B cell (primary cell): ENCODE measurements around the gene CECR2.

Experiments used
- EZH2 ChIP-seq: IDR thresholded peaks from 2 replicates; pipeline ENCODE4 v1.6.1; 2012; ENCODE audit warnings: borderline replicate concordance, low read depth, mild to moderate bottlenecking, moderate library complexity, low read length; ENCODE audit not compliant: insufficient read depth, poor library complexity, severe bottlenecking
- TF ChIP-seq, protein P1 (sequence below): fragments of 200-600 bp; IDR thresholded peaks from one replicate; pipeline ENCODE4 v1.8.0; 2022; ENCODE audit warnings: antibody characterized with exemption, mild to moderate bottlenecking

DNA sequence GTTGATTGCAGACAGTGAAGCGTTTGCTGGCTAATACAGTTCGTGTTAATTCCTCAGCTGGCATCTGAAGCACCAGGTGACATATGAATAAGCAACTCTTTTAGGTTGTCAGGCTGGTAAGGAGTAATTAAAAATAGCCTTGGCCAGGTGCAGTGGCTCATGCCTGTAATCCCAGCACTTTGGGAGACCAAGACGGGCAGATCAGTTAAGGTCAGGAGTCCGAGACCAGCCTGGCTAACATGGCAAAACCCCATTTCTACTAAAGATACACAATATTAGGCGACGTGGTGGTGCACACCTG lies 74.9 kb downstream of the CECR2 start:
- TF ChIP-seq, protein P1, sequence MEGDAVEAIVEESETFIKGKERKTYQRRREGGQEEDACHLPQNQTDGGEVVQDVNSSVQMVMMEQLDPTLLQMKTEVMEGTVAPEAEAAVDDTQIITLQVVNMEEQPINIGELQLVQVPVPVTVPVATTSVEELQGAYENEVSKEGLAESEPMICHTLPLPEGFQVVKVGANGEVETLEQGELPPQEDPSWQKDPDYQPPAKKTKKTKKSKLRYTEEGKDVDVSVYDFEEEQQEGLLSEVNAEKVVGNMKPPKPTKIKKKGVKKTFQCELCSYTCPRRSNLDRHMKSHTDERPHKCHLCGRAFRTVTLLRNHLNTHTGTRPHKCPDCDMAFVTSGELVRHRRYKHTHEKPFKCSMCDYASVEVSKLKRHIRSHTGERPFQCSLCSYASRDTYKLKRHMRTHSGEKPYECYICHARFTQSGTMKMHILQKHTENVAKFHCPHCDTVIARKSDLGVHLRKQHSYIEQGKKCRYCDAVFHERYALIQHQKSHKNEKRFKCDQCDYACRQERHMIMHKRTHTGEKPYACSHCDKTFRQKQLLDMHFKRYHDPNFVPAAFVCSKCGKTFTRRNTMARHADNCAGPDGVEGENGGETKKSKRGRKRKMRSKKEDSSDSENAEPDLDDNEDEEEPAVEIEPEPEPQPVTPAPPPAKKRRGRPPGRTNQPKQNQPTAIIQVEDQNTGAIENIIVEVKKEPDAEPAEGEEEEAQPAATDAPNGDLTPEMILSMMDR, result no peak
- no peak for TF ChIP-seq EZH2
